ENCODE results near the gene CNTNAP2.

DNA sequence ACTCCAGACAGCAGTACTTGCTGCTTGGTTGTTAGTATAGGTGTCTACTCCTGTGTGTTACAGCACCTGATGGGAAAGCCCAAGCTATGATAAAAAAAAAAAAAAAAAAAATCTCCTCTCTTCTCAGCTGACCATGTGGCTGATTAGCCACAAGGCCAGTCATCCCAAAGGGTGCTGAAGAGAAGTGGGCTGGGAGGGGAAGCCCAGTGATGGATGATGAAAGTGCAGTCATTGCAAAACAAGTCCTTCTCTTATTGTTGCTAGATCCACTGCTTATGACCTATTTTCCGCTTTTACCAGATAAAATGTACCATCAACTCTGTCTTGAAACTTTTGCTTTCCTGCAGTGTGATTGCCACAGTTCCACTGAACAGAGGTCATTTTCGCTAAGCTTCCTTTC lies 1381.5 kb downstream of the CNTNAP2 start:
- TF ChIP-seq, protein P1, sequence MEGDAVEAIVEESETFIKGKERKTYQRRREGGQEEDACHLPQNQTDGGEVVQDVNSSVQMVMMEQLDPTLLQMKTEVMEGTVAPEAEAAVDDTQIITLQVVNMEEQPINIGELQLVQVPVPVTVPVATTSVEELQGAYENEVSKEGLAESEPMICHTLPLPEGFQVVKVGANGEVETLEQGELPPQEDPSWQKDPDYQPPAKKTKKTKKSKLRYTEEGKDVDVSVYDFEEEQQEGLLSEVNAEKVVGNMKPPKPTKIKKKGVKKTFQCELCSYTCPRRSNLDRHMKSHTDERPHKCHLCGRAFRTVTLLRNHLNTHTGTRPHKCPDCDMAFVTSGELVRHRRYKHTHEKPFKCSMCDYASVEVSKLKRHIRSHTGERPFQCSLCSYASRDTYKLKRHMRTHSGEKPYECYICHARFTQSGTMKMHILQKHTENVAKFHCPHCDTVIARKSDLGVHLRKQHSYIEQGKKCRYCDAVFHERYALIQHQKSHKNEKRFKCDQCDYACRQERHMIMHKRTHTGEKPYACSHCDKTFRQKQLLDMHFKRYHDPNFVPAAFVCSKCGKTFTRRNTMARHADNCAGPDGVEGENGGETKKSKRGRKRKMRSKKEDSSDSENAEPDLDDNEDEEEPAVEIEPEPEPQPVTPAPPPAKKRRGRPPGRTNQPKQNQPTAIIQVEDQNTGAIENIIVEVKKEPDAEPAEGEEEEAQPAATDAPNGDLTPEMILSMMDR (IDR thresholded peaks at IDR 0.05): no peak
- no peak for TF ChIP-seq EP300 (IDR thresholded peaks at IDR 0.05)

All from tibial nerve (tissue), 4 donors.